Activated naive CD8-positive, alpha-beta T cell treated with anti-CD3 and anti-CD28 coated beads, Interleukin-2, amount 50 U/mL, for 24 hours (primary cell): Measurements from ENCODE around the gene PEX16.

Experiments used
- ATAC-seq: fragments of 150-1000 bp; cut with Tn5 transposase; one replicate; pipeline ENCODE4 v1.10.0; 2021
- DNase-seq: peaks from one replicate; pipeline ENCODE4 v3.0.0; 2021
- H3K27ac Mint-ChIP-seq: one replicate; pipeline ENCODE4 v1.8.0; 2021; ENCODE audit warnings: mild to moderate bottlenecking, mixed read lengths
- H3K27me3 Mint-ChIP-seq: one replicate; pipeline ENCODE4 v1.8.0; 2021; ENCODE audit warnings: mixed read lengths
- H3K36me3 Mint-ChIP-seq: one replicate; pipeline ENCODE4 v1.8.0; 2021; ENCODE audit warnings: low read depth, mixed read lengths
- H3K4me1 Mint-ChIP-seq: one replicate; pipeline ENCODE4 v1.8.0; 2021; ENCODE audit warnings: mixed read lengths
- H3K4me3 Mint-ChIP-seq: one replicate; pipeline ENCODE4 v1.8.0; 2021; ENCODE audit warnings: mild to moderate bottlenecking, moderate library complexity, mixed read lengths
- H3K9me3 Mint-ChIP-seq: one replicate; pipeline ENCODE4 v1.8.0; 2021; ENCODE audit warnings: mixed read lengths

Gene PEX16

GRCh38 chr11:45870706-45871105, 47.0 kb downstream of the PEX16 start:
- Mint-ChIP-seq H3K4me3 (no peak overlapping the region), H3K27me3 (no peaks in the 10 kb centered on the region), H3K36me3 (peaks cover 23% of the 10 kb centered on the region), H3K27ac (no peak overlapping the region), H3K4me1 (no peaks in the 10 kb centered on the region), H3K9me3 (no peaks in the 10 kb centered on the region)
- no peak for ATAC-seq
- no peak for DNase-seq

DNA sequence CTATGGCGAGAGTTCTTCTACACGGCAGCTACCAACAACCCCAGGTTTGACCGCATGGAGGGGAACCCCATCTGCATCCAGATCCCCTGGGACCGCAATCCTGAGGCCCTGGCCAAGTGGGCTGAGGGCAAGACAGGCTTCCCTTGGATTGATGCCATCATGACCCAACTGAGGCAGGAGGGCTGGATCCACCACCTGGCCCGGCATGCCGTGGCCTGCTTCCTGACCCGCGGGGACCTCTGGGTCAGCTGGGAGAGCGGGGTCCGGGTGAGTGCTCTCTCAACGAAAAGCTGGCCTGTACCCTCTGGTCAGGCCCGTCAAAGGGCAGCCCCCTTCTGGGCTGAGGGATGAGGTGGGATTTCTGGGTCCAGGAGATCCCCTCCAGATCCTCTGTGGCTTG, 48.1 kb downstream of the PEX16 start:
- Mint-ChIP-seq H3K36me3 (peaks cover 26% of the 10 kb centered on the region), H3K27me3 (no peaks in the 10 kb centered on the region), H3K4me1 (no peaks in the 10 kb centered on the region), H3K4me3 (no peak overlapping the region), H3K27ac (no peak overlapping the region), H3K9me3 (no peaks in the 10 kb centered on the region)
- ATAC-seq (no peak), DNase-seq (no peak)

GRCh38 chr11:45864041-45864440, 53.6 kb downstream of the PEX16 start:
- no peaks in the 10 kb centered on the region for H3K4me1 Mint-ChIP-seq
- H3K27ac Mint-ChIP-seq: no peak overlapping the region
- no peaks in the 10 kb centered on the region for H3K9me3 Mint-ChIP-seq
- ATAC-seq (no peak), DNase-seq (no peak)
- peaks cover 18% of the 10 kb centered on the region for H3K36me3 Mint-ChIP-seq
- no peak overlapping the region for H3K4me3 Mint-ChIP-seq
- H3K27me3 Mint-ChIP-seq: no peaks in the 10 kb centered on the region

- DNase-seq (no peak), ATAC-seq (no peak)
- no peak overlapping the region for H3K27ac Mint-ChIP-seq
- H3K4me3 Mint-ChIP-seq: no peak overlapping the region
- no peaks in the 10 kb centered on the region for H3K27me3 Mint-ChIP-seq
- H3K36me3 Mint-ChIP-seq: peaks cover 21% of the 10 kb centered on the region
- no peaks in the 10 kb centered on the region for H3K9me3 Mint-ChIP-seq
- no peaks in the 10 kb centered on the region for H3K4me1 Mint-ChIP-seq
These were observed 56.7 kb downstream of the PEX16 start for GRCh38 chr11:45860764-45861510.

GRCh38 chr11:45860348-45860747, 57.3 kb downstream of the PEX16 start:
- Mint-ChIP-seq H3K27ac (no peak overlapping the region), H3K4me1 (no peaks in the 10 kb centered on the region), H3K4me3 (no peak overlapping the region), H3K36me3 (peaks cover 17% of the 10 kb centered on the region), H3K27me3 (no peaks in the 10 kb centered on the region), H3K9me3 (no peaks in the 10 kb centered on the region)
- DNase-seq (no peak), ATAC-seq (no peak)
